K562 (cell line): Measurements from ENCODE around the gene SRSF9. TPM values are rescaled to one million over a fixed set of nuclear protein-coding genes. Genes with fewer than 3 reads are reported as not detected.

ENCODE experiments used
- ATAC-seq: fragments of 200-7000 bp; cut with Tn5 transposase; 3 replicates; pipeline ENCODE4 v1.9.1; 2020; ENCODE audit warnings: moderate library complexity
- BruUV-seq: library from RNA; stranded (reverse); fragments of 400-500 nt; replicated peaks from 2 replicates; lab custom pipeline; 2021; lab: Mats Ljungman, UMichigan
- CTCF ChIA-PET: fragments of 300-600 bp; formaldehyde crosslinking; extraction: SDS; loops from one replicate; lab custom pipeline; 2021; ENCODE audit warnings: low intra/inter-chr PET ratio; lab: Yijun Ruan, JAX
- POLR2A ChIA-PET: fragments of 300-600, 350-650 bp; sonication (Branson Sonifier 250); formaldehyde crosslinking; extraction: SDS; loops from one replicate; lab custom pipeline; 2021; ENCODE audit warnings: antibody characterized with exemption, inconsistent platforms; lab: Yijun Ruan, JAX
- DNase-seq, 4 experiments: peaks; one replicate each; pipeline versions ENCODE4 v3.0.0 to v3.0.0-alpha.2; 2011 to 2018; ENCODE audit warnings: low spot score in 3 of 4, mixed read lengths in 3 of 4; ENCODE audit errors: extremely low read depth in 1 of 4
- FAIRE-seq: peaks from 2 replicates; lab custom pipeline; 2011; peaks lifted over from hg19 to GRCh38; lab: Jason Lieb, UNC
- H2AFZ ChIP-seq: 2 replicates; pipeline ENCODE4 v1.6.0; 2011; ENCODE audit warnings: low read depth, low read length, control low read depth, inconsistent platforms
- H3K27ac ChIP-seq: fragments of 200-600 bp; 3 replicates; pipeline ENCODE4 v1.8.0; 2011; ENCODE audit warnings: low read depth, mild to moderate bottlenecking, control low read depth, inconsistent platforms, low read length, moderate library complexity, mixed read lengths; ENCODE audit errors: extremely low read depth
- H3K27me3 ChIP-seq, 2 experiments: fragments of 300-600 bp in 1 of 2; 2 replicates in 1 of 2; 3 replicates in 1 of 2; pipeline versions ENCODE4 v1.6.0 to v1.8.0; 2011; ENCODE audit warnings: inconsistent platforms in 2 of 2, low read length in 2 of 2, mild to moderate bottlenecking in 1 of 2, mixed read lengths in 1 of 2, moderate library complexity in 1 of 2; ENCODE audit not compliant: control insufficient read depth in 2 of 2, insufficient read depth in 2 of 2
- H3K36me3 ChIP-seq: fragments of 300-600 bp; 3 replicates; pipeline ENCODE4 v1.8.0; 2011; ENCODE audit warnings: mild to moderate bottlenecking, low read length, inconsistent platforms; ENCODE audit not compliant: control insufficient read depth, insufficient read depth
- H3K4me1 ChIP-seq, 2 experiments: fragments of 200-600 bp in 1 of 2; replicated peaks in 1 of 2; 2 replicates in 1 of 2; 3 replicates in 1 of 2; pipeline versions ENCODE4 v1.5.1 to v1.8.0; 2011; ENCODE audit warnings: inconsistent platforms in 2 of 2, low read length in 2 of 2, mild to moderate bottlenecking in 1 of 2, mixed read lengths in 1 of 2, moderate library complexity in 1 of 2; ENCODE audit not compliant: control insufficient read depth in 2 of 2, insufficient read depth in 2 of 2
- H3K4me2 ChIP-seq: 2 replicates; pipeline ENCODE4 v1.6.1; 2011; ENCODE audit warnings: low read length, control low read depth, inconsistent platforms, mixed read lengths; ENCODE audit not compliant: insufficient read depth
- H3K4me3 ChIP-seq: fragments of 200-600 bp; sonication (generic), shearing (Covaris generic); 2 replicates; pipeline ENCODE4 v1.5.1; 2016; ENCODE audit warnings: control low read depth, inconsistent platforms
- H3K79me2 ChIP-seq: fragments of 200-600 bp; 3 replicates; pipeline ENCODE4 v1.8.0; 2011; ENCODE audit warnings: low read length, inconsistent platforms; ENCODE audit not compliant: control insufficient read depth, insufficient read depth
- H3K9ac ChIP-seq, 2 experiments: 2 replicates each; pipeline versions ENCODE4 v1.6.0 to v1.6.1; 2011; ENCODE audit warnings: low read depth in 2 of 2, low read length in 2 of 2, control low read depth in 1 of 2, inconsistent platforms in 1 of 2, mild to moderate bottlenecking in 1 of 2, mixed read lengths in 1 of 2; ENCODE audit not compliant: insufficient read depth in 1 of 2
- H3K9me1 ChIP-seq: one replicate; pipeline ENCODE4 v1.6.0; 2011; ENCODE audit warnings: inconsistent platforms, mild to moderate bottlenecking, low read length, moderate library complexity; ENCODE audit not compliant: control insufficient read depth, insufficient read depth
- H3K9me3 ChIP-seq: replicated peaks from 2 replicates; pipeline ENCODE4 v1.5.1; 2011; ENCODE audit warnings: low read depth, low read length, inconsistent platforms; ENCODE audit not compliant: control insufficient read depth, insufficient read depth
- H4K20me1 ChIP-seq: replicated peaks from 2 replicates; pipeline ENCODE4 v1.6.1; 2011; ENCODE audit warnings: low read length, inconsistent platforms, mixed read lengths; ENCODE audit not compliant: control insufficient read depth, insufficient read depth
- ATF3 ChIP-seq, 2 experiments: fragments of 450-650 bp in 1 of 2; sonication (generic) in 1 of 2; formaldehyde crosslinking in 1 of 2; IDR thresholded peaks in 1 of 2; conservative IDR thresholded peaks in 1 of 2; 2 replicates each; pipeline versions ENCODE4 v1.6.1 to v1.8.1; 2016 to 2023; ENCODE audit warnings: mild to moderate bottlenecking in 2 of 2, moderate library complexity in 2 of 2, inconsistent platforms in 1 of 2, missing genetic modification reagents in 1 of 2
- C11orf30 ChIP-seq: fragments of 450-650 bp; IDR thresholded peaks from 2 replicates; pipeline ENCODE4 v1.6.1; 2016; ENCODE audit warnings: low read depth, mild to moderate bottlenecking
- FOXP4 ChIP-seq: sonication (generic); formaldehyde crosslinking; IDR thresholded peaks from 2 replicates; pipeline ENCODE4 v1.8.0; 2022; ENCODE audit warnings: mild to moderate bottlenecking, missing genetic modification reagents, borderline replicate concordance
- ID3 ChIP-seq, 2 experiments: fragments of 250-450 bp in 1 of 2; fragments of 450-650 bp in 1 of 2; sonication (Bioruptor Pico) in 1 of 2; IDR thresholded peaks; 2 replicates each; pipeline versions ENCODE4 v1.6.1 to v1.8.0; 2016 to 2021; ENCODE audit warnings: mild to moderate bottlenecking in 2 of 2, moderate library complexity in 2 of 2, missing compliant biosample characterization in 1 of 2, missing genetic modification characterization in 1 of 2
- PBX2 ChIP-seq, 2 experiments: IDR thresholded peaks in 1 of 2; conservative IDR thresholded peaks in 1 of 2; 2 replicates each; pipeline ENCODE4 v1.6.1; 2016; ENCODE audit warnings: low read depth in 2 of 2, mild to moderate bottlenecking in 1 of 2, missing compliant biosample characterization in 1 of 2, missing genetic modification characterization in 1 of 2, moderate library complexity in 1 of 2
- PKNOX1 ChIP-seq: fragments of 450-650 bp; IDR thresholded peaks from 2 replicates; pipeline ENCODE4 v1.6.1; 2016
- PRDM10 ChIP-seq: fragments of 450-650 bp; IDR thresholded peaks from 2 replicates; pipeline ENCODE4 v1.6.1; 2018; ENCODE audit not compliant: partially characterized antibody
- WGBS: fragments of 100-300 bp; shearing (Covaris generic); methylation state at CpG from one replicate; pipeline ENCODE4 v1.1.6; 2016; ENCODE audit warnings: low coverage, mixed read lengths; ENCODE audit not compliant: insufficient coverage; ENCODE audit errors: missing lambda C conversion rate; 5-methylcytosine and 5-hydroxymethylcytosine counted together
- in situ Hi-C: fragments of 300-500 bp; cut with MboI; formaldehyde crosslinking; loops from 4 replicates; pipeline ENCODE4 v1.15.0; 2018; ENCODE audit warnings: inconsistent platforms, mixed read lengths
- intact Hi-C: fragments of 100-400 bp; cut with micrococcal nuclease; formaldehyde crosslinking; loops from 2 replicates; pipeline ENCODE4 v1.14.2; 2022
- polyA plus RNA-seq, 8 experiments: library from polyadenylated mRNA; depleted of rRNA in 4 of 8; stranded (reverse) in 5 of 8; unstranded in 3 of 8; fragments of >200 nt; fragmentation: Nextera tagmentation in 2 of 8; fragmentation: Illumina TruSeq in 1 of 8; extraction: Ambion mirVana in 2 of 8; extraction: Trizol in 1 of 8; gene quantifications; 2 replicates each; pipeline versions ENCODE4 v1.2.1 to v1.2.3, GENCODE V29; 2011 to 2014; ENCODE audit warnings: inconsistent platforms in 1 of 8, missing spikeins in 1 of 8
- total RNA-seq, 7 experiments: library from RNA; depleted of rRNA in 6 of 7; stranded (reverse); fragments of >200 nt in 6 of 7; fragmentation: Illumina TruSeq in 2 of 7; extraction: Trizol in 2 of 7; gene quantifications; 2 replicates each; pipeline versions ENCODE4 v1.2.1 to v1.2.3, GENCODE V29; 2011 to 2021; ENCODE audit warnings: low replicate concordance in 1 of 7

Gene SRSF9
- total and polyA plus RNA-seq, 9 of the 15 experiments (the other 6 are each of a cell fraction or from before 2014, with no cell fraction given): 40.3 to 291 (median 230) TPM

GRCh38 chr12:120489018-120489417, 19.5 kb upstream of the SRSF9 start:
- ATAC-seq (peak; percentile 40; the same call in 2 of the 3 replicates), FAIRE-seq (peak; percentile 49), DNase-seq (peak in 1 of 4 experiments; percentile 19)
- no peaks in the 10 kb centered on the region for H3K9me3 ChIP-seq
- H4K20me1 ChIP-seq: no peaks in the 10 kb centered on the region
- POLR2A ChIA-PET: interaction anchor here (0.5 to 1.5 kb wide), 6 partner anchors 10 to 197 kb away, joined by 3 to 10 read pairs (median 4); partner anchors contain the start of gene RNU4-2
- no peak overlapping the region for H3K9ac ChIP-seq
- intact Hi-C loops: no loop called here
- CTCF ChIA-PET: no interaction called here
- H3K27ac ChIP-seq: peak overlapping the region; percentile 15; the same call in 1 of the 3 replicates
- TSS peak; percentile 36 for BruUV-seq
- H3K4me3 ChIP-seq: no peak overlapping the region
- peaks cover 26% of the 10 kb centered on the region for H3K36me3 ChIP-seq
- peaks cover 8% of the 10 kb centered on the region; the same call in 2 of the 3 replicates for H3K79me2 ChIP-seq
- WGBS: 61% methylated on average over 4 of the region's 4 CpGs
- no peaks in the 10 kb centered on the region; a peak in 1 of 5 replicates for H3K27me3 ChIP-seq
- no peak overlapping the region for H2AFZ ChIP-seq
- in situ Hi-C loops: no loop called here
- H3K4me2 ChIP-seq: no peak overlapping the region
- no peaks in the 10 kb centered on the region for H3K9me1 ChIP-seq
- peaks cover 12 to 23% of the 10 kb centered on the region in 2 experiments; a peak in 4 of 5 replicates for H3K4me1 ChIP-seq
- TF ChIP-seq C11orf30: peak; percentile 34; the same call in 1 of the 2 replicates
- no peak for TF ChIP-seq FOXP4 (CRISPR knock-in tag)
- peak; percentile 35; the same call in 1 of the 2 replicates for TF ChIP-seq PKNOX1
- TF ChIP-seq ATF3 (IDR thresholded peaks at IDR 0.05): peak; percentile 83
- TF ChIP-seq ATF3 (CRISPR knock-in tag; conservative IDR thresholded peaks at IDR 0.05): no peak
- TF ChIP-seq PRDM10: no peak
- TF ChIP-seq PBX2 (CRISPR knock-in tag; IDR thresholded peaks at IDR 0.05; ENCODE audit: low read depth): no peak
- TF ChIP-seq PBX2 (tag; conservative IDR thresholded peaks at IDR 0.05; ENCODE audit: low read depth): peak; percentile 84
- TF ChIP-seq ID3 (CRISPR knock-in tag; IDR thresholded peaks at IDR 0.05): no peak
- TF ChIP-seq ID3 (tag; IDR thresholded peaks at IDR 0.05): 0 out of 2 replicates have a peak, but pooled peaks have one; percentile 29
